MM.1S (cell line): Measurements from ENCODE around the gene STAT5A.

Experiments used
- CTCF ChIP-seq: fragments of 300-600 bp; sonication (generic); IDR thresholded peaks from 2 replicates; pipeline ENCODE4 v1.5.1; 2016; ENCODE audit warnings: antibody characterized with exemption, low read length, mixed read lengths
- EZH2 ChIP-seq: fragments of 300-600 bp; sonication (generic); optimal IDR thresholded peaks from 2 replicates; pipeline ENCODE3; 2017; ENCODE audit warnings: low read depth, mild to moderate bottlenecking, antibody characterized with exemption, low read length, mixed read lengths
- EZH2phosphoT487 ChIP-seq: fragments of 300-600 bp; sonication (generic); IDR thresholded peaks from 2 replicates; pipeline ENCODE4 v1.6.1; 2018; ENCODE audit warnings: antibody characterized with exemption, low read length

GRCh38 chr17:42285346-42286050 is 2.8 kb upstream of the STAT5A start:
- no peak for TF ChIP-seq CTCF
- no peak for TF ChIP-seq EZH2
- TF ChIP-seq EZH2phosphoT487, result no peak
